ENCODE results near the gene PCK2.

The PCK2 gene

DNA sequence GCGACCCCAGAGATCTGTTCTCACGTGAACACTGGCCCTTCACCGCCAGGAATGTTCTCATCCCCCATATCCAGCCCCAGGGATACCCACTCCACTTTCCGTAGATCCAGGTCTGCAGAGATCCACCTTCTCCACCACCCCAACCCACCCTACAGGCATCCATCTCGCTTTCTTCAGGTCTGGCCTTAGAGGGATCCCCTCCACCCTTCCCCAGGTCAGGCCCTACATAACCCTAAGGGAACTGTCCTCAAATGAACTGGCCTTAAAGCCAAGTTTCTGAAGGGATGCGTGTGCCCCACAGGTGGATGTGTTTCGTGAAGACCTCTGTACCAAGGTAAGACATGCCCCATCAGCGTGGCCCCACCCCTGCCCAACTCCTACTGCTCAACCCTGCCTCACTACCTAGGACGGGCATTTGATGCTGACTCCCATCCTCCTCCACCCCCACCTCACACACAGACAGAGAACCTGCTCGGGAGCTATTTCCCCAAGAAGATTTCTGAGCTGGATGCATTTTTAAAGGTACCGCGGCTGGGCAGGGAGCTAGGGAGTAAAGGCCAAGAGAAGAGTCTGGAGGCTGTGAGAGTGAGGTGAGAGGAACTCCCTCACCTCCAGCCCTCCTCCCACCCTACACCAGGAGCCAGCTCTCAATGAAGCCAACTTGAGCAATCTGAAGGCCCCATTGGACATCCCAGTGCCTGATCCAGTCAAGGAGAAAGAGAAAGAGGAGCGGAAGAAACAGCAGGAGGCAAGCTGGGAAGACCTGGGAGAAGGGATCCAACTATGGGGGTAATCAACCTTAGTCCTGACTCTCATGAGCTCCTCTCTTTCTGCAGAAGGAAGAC lies 42.8 kb downstream of the PCK2 start:
- no peak for DNase-seq (ENCODE audit: low read depth, low spot score)

- DNase-seq (ENCODE audit: low read depth, low spot score), result no peak
These were observed 43.7 kb downstream of the PCK2 start for GRCh38 chr14:24137529-24138395.

DNA sequence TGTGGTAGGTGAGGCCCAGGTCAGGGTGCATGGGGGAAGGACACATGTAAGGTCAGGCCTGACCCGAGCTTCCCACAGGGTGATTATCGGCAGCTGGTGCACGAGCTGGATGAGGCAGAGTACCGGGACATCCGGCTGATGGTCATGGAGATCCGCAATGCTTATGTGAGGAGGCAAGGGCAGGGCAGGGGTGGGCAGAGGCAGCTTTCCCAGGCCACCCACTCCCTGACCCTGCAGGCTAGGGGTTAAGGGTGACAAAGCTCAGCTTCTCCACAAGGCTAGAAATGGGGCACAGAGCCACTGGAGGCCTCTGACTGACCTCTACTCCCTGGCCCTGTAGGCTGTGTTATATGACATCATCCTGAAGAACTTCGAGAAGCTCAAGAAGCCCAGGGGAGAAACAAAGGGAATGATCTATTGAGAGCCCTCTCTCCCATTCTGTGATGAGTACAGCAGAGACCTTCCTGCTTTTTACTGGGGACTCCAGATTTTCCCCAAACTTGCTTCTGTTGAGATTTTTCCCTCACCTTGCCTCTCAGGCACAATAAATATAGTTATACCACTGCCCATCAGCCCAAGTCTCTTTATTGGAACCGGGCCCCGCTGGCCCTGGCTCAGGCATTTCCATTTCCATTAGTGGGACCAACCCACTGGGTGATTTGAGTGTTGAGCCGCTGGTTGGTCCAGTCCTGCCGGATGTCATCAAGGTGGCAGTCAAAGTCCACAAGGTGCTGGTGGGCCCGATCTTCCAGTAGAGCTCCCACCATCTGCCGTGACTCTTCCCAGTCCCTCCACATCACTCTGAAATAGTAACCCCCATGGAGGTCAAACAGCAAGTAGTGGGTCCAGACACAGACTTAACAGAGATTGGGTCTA lies 44.5 kb downstream of the PCK2 start:
- DNase-seq (ENCODE audit: low read depth, low spot score), result no peak

DNA sequence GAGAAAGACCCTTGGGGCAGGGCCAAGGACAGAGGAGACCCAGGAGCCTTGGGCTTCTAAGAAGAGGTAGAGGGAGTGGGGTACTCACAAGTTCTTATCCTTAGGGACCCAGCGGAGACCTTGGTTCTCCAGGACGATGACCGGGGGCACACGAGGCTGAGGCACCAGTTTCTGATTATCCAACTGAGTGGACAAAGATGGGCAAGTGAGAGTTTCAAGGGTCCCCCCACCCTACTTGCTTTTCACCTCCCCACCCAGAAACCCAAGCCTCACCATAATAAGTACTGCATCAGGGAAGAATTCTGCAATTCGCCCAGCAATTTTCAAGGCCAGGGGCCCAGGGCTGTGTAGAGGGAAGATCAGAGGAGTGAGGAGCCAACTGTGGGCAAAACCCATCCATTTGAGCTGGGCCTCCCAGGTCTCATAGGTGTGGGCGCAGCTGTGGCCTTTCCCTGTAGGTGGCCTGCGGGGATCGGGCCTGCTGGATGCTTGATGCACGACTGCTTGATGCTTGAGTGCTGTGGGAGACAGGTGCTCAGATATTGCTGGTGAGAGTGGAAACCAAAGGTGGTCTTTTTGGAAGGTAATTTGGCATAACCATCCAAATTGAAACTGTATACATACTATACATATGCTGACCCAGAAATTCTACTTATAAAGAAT lies 45.3 kb downstream of the PCK2 start:
- no peak for DNase-seq (ENCODE audit: low read depth, low spot score)

DNA sequence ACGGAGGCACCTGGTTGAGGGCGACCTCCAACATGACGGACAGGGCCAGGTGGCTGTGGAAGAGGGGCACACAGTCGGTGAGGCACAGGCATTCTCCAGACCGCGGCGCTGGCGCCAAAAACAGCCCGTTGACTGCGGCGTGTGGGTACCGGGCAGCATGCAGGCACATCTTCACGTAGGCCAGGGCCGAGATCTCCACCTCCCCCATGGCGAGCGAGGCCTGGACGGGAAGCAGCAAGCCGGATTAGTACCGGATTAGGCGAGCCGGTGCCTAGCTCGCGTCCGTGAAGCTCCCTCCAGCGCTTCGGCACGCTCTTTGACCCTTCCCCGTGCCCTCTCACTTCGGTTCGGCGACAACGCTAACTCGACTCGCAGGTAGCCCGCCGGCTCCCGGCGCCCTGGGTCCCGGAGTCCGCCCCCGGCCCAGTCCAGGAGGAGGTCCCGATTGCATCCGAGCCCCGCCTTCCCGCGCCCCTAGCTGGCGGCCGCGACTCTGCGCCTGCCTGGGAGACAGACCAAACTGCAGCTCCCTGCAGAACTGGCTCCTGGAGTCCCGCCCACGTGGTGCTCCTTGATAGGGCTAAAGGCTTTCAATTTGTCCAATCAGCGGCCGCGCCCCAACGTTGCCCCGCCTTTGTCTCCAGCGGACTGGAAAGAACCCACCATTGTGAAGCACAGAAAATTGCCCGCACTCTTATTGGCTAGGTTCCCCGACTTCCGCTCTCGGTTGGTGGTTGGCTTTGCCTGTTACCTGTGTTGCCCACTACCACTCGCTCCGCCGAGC lies 47.2 kb downstream of the PCK2 start, which contains the start of gene EMC9:
TSS of gene EMC9 (minus strand) at position 495 of the 784 bp plus-strand sequence. CDS start at position 208, 287 bp downstream.
- peak; percentile 96 for DNase-seq (ENCODE audit: low read depth, low spot score)

GRCh38 chr14:24143511-24143910 lies 49.4 kb downstream of the PCK2 start:
- no peak for DNase-seq (ENCODE audit: low read depth, low spot score)

GRCh38 chr14:24144451-24144850 lies 50.3 kb downstream of the PCK2 start:
- DNase-seq (ENCODE audit: low read depth, low spot score), result no peak

DNA sequence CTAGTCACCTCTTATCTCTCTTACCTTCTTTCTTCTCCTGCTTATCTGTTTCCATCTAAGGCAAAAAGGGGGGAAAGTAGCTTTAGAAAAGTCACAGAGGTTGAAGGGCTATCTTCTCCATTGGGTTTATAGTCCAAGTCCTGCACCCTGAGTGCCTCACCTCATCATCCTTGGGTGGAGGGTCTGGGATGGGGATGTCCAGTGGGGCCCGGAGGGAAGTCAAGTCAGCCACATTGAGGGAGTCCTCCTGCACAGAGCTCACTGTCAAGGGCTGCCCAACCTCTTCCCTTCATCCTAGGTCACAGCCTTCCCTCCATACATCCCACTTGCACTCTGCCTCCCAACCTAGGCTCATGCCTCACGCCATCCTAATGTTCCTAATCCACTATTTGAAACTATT lies 51.1 kb downstream of the PCK2 start:
- no peak for DNase-seq (ENCODE audit: low read depth, low spot score)

- DNase-seq (ENCODE audit: low read depth, low spot score), result no peak
These were observed 51.8 kb downstream of the PCK2 start for GRCh38 chr14:24145690-24146452.

- peak; percentile 89 for DNase-seq (ENCODE audit: low read depth, low spot score)
These were observed 52.4 kb downstream of the PCK2 start, which contains the start of gene PSME2 for GRCh38 chr14:24146453-24146977. Gene PSME2, minus strand, starts transcription at chr14:24146610. Its CDS starts 29 bp downstream, at chr14:24146581.

DNA sequence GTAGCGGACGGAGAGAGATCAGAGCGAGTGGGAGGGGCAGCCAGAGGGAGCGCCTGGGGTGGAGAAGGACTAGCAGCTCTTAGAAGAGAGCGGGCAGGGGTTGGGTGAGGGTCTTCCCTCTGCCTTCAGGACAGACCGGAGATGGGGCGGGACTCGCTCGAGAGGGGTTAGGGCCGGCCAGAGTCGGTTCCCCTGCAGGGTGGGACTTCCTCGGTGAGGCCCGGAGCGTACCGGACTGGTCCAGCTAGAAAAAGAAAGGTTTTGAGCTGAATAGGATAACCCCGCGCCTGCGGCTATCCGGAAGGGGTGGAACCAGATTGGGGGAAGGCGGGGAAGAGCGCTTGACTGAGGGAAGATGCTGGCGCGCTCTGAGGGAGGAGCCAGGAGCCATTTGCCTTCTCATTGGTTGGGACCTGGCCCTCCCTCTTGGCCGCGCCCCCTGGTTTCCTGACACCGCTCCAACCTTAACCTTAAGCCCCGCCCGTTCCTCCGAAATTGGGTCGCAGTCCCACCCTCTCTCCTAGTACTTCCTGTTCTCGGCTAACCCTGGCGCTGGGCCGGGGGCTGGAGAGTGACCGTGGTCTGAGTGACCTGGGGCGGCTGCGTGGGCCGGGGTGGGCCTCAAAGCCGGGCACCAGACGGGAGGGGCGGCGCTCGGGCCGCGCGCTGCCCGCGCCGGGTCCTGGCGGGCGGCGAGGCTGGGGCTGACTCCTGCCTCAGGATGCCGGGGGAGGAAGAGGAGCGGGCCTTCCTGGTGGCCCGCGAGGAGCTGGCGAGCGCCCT lies 53.1 kb downstream of the PCK2 start, which contains the start of gene RNF31:
TSS of gene RNF31 (plus strand) at position 521 of the 783 bp plus-strand sequence. CDS start at position 722, 201 bp downstream.
- peak; percentile 93 for DNase-seq (ENCODE audit: low read depth, low spot score)

GRCh38 chr14:24147761-24148428 lies 53.8 kb downstream of the PCK2 start:
- DNase-seq (ENCODE audit: low read depth, low spot score), result no peak

- no peak for DNase-seq (ENCODE audit: low read depth, low spot score)
These were observed 55.3 kb downstream of the PCK2 start for GRCh38 chr14:24149302-24149969.

- DNase-seq (ENCODE audit: low read depth, low spot score), result no peak
These were observed 56.0 kb downstream of the PCK2 start for GRCh38 chr14:24150061-24150460.

GRCh38 chr14:24150567-24150966 lies 56.5 kb downstream of the PCK2 start:
- DNase-seq (ENCODE audit: low read depth, low spot score), result no peak

DNA sequence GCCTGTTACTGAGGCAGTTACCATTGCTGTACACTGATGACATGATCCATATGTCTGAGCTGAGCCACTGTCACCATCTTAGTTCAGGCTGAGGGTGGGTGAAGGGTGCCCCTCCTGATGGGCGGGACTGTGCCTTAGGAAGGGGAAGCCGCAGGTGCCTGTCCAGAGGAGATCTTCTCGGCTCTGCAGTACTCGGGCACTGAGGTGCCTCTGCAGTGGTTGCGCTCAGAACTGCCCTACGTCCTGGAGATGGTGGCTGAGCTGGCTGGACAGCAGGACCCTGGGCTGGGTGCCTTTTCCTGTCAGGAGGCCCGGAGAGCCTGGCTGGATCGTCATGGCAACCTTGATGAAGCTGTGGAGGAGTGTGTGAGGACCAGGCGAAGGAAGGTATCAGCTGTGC lies 56.9 kb downstream of the PCK2 start:
- no peak for DNase-seq (ENCODE audit: low read depth, low spot score)

Measured in brain pericyte (primary cell).